ENCODE data around the gene ZDHHC6. TPM values are rescaled to one million over a fixed set of nuclear protein-coding genes. Genes with fewer than 3 reads are reported as not detected.
"Not testable (repeated sequence)": the region's sequence is repeated elsewhere in the genome, so short reads cannot be mapped to it uniquely, and the experiment has no call there.

The ZDHHC6 gene
- total RNA-seq, 6 donors from 2014 or later = 18.6 to 57.6 (median 32.2) TPM

DNA sequence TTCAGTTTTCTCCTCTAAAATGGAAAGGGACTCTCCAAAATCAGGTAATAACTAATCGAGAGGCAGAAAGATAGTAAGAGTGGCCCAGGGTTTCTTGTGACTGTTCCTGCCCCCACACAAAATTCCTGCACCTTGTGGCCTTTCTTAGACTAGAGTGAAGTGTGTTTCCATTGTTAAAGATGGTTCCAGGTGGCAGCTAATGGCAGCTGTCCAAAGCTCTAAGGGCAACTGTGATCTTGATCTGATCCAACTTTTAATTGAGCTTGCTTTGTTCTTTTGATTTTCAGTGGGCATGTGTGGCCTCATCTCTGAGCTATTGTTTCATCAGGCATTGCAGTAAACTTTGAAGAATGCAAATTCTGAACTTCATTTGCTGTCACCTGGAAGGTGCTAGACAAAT, 53.4 kb downstream of the ZDHHC6 start:
- Histone ChIP-seq H3K27me3 (no peaks in the 10 kb centered on the region), H3K4me3 (no peak overlapping the region), H3K36me3 (peaks cover 0 to 25% (median 1%) of the 10 kb centered on the region in 4 donors), H3K4me1 (peaks cover 15 to 56% (median 32%) of the 10 kb centered on the region in 4 donors), H3K27ac (peak overlapping the region in 3 of 4 donors; percentile 28 to 63 (median 60)), H3K9me3 (no peaks in the 10 kb centered on the region)
- DNase-seq (no peak), ATAC-seq (ENCODE audit: low FRiP score in 2 of 2) (no peak)
- TF ChIP-seq POLR2AphosphoS5 (IDR thresholded peaks at IDR 0.05) = no peak
- TF ChIP-seq POLR2A (IDR thresholded peaks at IDR 0.05) = no peak
- TF ChIP-seq EP300 (IDR thresholded peaks at IDR 0.05) = no peak
- TF ChIP-seq, protein P1, sequence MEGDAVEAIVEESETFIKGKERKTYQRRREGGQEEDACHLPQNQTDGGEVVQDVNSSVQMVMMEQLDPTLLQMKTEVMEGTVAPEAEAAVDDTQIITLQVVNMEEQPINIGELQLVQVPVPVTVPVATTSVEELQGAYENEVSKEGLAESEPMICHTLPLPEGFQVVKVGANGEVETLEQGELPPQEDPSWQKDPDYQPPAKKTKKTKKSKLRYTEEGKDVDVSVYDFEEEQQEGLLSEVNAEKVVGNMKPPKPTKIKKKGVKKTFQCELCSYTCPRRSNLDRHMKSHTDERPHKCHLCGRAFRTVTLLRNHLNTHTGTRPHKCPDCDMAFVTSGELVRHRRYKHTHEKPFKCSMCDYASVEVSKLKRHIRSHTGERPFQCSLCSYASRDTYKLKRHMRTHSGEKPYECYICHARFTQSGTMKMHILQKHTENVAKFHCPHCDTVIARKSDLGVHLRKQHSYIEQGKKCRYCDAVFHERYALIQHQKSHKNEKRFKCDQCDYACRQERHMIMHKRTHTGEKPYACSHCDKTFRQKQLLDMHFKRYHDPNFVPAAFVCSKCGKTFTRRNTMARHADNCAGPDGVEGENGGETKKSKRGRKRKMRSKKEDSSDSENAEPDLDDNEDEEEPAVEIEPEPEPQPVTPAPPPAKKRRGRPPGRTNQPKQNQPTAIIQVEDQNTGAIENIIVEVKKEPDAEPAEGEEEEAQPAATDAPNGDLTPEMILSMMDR (IDR thresholded peaks at IDR 0.05) = no peak
- 57 to 75% methylated on average over 1 of the region's 1 CpG for WGBS, 2 donors

DNA sequence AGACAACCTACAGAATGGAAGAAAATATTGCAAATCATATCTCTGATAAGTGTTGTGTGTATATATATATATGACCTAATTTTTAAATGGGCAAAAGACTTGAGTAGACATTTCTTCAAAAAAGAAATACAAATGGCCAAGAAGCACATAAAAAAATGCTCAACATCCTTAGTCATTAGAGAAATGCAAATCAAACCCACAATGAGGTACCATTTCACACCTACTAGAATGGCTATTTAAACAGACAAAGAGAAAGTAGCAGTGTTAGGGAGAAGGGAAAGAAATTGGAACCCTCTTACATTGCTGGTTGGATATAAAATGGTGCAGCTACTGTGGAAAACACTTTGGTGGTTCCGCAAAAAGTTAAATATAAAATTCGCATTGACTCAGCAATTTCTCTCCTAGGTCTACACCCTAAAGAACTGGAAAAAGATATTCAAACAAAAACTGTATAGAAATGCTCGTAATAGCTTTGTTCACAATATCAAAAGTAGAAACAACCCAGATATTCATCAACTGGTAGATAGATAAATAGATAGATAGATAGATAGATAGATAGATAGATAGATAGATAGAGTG, 56.5 kb downstream of the ZDHHC6 start:
- Histone ChIP-seq H3K36me3 (peaks cover 0 to under 1% (median 0%) of the 10 kb centered on the region in 4 donors), H3K27ac (peak overlapping the region; percentile 55 to 86 (median 78)), H3K4me3 (no peak overlapping the region), H3K27me3 (no peaks in the 10 kb centered on the region), H3K4me1 (peaks cover 15 to 49% (median 32%) of the 10 kb centered on the region in 4 donors), H3K9me3 (no peaks in the 10 kb centered on the region)
- ATAC-seq (ENCODE audit: low FRiP score in 2 of 2) = no peak
- DNase-seq = no peak
- WGBS, 2 donors = 94 to 96% methylated on average over 3 of the region's 3 CpGs
- TF ChIP-seq, protein P1 (IDR thresholded peaks at IDR 0.05) = no peak
- TF ChIP-seq EP300 (IDR thresholded peaks at IDR 0.05) (no peak), POLR2A (IDR thresholded peaks at IDR 0.05) (no peak), POLR2AphosphoS5 (IDR thresholded peaks at IDR 0.05) (no peak)

DNA sequence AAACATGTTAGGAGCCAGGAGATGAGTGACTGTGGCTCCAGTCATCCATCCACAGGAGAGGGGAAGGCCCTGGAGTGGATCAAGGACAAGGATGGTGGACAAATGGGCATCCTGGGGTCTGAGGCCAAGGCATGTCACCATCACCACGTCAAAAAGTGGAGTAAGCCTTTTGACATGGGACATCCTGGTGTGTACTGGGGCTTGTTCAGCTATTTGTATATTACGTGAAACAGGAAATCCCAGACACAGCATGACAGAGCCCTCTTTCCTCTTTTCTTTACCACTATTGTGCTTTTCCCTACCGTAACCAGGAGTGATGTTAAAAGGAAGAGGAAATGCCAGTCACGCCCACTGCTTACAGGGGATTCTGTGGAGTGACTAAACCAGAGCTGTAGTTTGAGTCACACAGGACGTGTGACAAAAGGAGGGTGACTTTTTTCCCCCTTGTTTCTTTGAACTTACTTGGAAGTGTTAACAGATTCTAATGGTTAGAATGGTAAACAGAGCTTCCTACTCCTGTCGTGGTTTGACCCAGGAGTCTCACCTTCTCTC, 57.4 kb downstream of the ZDHHC6 start:
- DNase-seq (peak in 1 of 2 donors; percentile 81), ATAC-seq (ENCODE audit: low FRiP score in 2 of 2) (peak; percentile 88 to 93)
- Histone ChIP-seq H3K9me3 (no peaks in the 10 kb centered on the region), H3K27ac (peak overlapping the region; percentile 55 to 86 (median 78)), H3K4me1 (peaks cover 14 to 43% (median 30%) of the 10 kb centered on the region in 4 donors), H3K4me3 (no peak overlapping the region), H3K36me3 (no peaks in the 10 kb centered on the region), H3K27me3 (no peaks in the 10 kb centered on the region)
- 7 to 12% methylated on average over 6 of the region's 6 CpGs for WGBS, 2 donors
- TF ChIP-seq POLR2A (IDR thresholded peaks at IDR 0.05) (peak in 1 of 4 donors; percentile 43), EP300 (IDR thresholded peaks at IDR 0.05) (peak in 2 of 4 donors; percentile 45 to 92), POLR2AphosphoS5 (IDR thresholded peaks at IDR 0.05) (peak; percentile 80 to 86)
- TF ChIP-seq, protein P1 (IDR thresholded peaks at IDR 0.05) = no peak

DNA sequence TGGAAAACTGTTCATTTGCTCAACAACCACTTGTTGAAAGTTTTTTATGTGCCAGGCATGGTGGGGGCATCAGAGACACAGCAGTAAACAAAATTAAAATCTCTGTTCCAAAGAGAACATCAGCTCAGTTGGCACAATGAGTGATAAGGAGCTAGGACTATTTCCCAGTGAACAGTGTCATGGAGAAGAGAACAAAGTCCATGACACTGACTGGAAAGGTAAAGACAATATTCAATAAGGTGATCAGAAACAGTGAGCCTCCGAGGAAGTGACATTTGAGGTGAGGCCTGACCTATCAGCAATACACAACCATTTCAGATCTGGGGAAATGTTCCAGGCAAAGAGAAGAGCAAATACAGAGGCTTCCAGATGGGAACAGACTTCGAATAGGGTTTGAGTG, 58.2 kb downstream of the ZDHHC6 start:
- 42 to 93% methylated on average over 2 of the region's 2 CpGs for WGBS, 2 donors
- H3K4me1 ChIP-seq = peaks cover 11 to 43% (median 27%) of the 10 kb centered on the region in 4 donors

DNA sequence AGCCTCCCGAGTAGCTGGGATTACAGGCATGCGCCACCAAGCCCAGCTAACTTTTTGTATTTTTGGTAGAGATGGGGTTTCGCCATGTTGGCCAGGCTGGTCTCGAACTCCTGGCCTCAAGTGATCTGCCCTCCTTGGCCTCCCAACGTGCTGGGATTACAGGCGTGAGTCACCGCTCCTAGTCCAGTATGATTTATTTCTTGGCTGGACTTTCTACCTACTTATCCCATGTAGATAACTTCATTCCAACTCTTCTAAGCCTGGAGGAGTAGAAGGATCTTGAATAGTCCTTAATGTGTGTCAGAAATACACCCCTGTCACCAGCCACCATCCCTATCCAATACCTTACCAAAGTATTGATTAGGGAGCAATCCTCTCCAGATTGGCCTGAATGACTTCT, 58.7 kb downstream of the ZDHHC6 start:
- not testable (repeated sequence) for H3K9me3 ChIP-seq; H3K27me3 ChIP-seq; H3K36me3 ChIP-seq; DNase-seq; H3K4me3 ChIP-seq; ATAC-seq (ENCODE audit: low FRiP score in 2 of 2)
- WGBS, 2 donors = 91 to 93% methylated on average over 7 of the region's 7 CpGs
- Histone ChIP-seq H3K27ac (peak overlapping the region in 2 of 4 donors; percentile 77 to 86), H3K4me1 (peaks cover 11 to 43% (median 27%) of the 10 kb centered on the region in 4 donors)

More for the DNA sequence above, 58.2 kb downstream of the ZDHHC6 start:
- ATAC-seq (ENCODE audit: low FRiP score in 2 of 2) (no peak), DNase-seq (no peak)
- TF ChIP-seq POLR2AphosphoS5 (IDR thresholded peaks at IDR 0.05) = no peak
- no peak for TF ChIP-seq POLR2A (IDR thresholded peaks at IDR 0.05)
- TF ChIP-seq, protein P1 (IDR thresholded peaks at IDR 0.05) = no peak
- no peak for TF ChIP-seq EP300 (IDR thresholded peaks at IDR 0.05)
- Histone ChIP-seq H3K36me3 (no peaks in the 10 kb centered on the region), H3K27ac (peak overlapping the region; percentile 55 to 86 (median 78)), H3K4me3 (no peak overlapping the region), H3K27me3 (no peaks in the 10 kb centered on the region), H3K9me3 (no peaks in the 10 kb centered on the region)
